Nephron progenitor cell (in vitro differentiated cells): ENCODE data around the gene ACAD9.
"Not testable (repeated sequence)": the region's sequence is repeated elsewhere in the genome, so short reads cannot be mapped to it uniquely, and the experiment has no call there.

Source experiments
- DNase-seq: peaks from one replicate; pipeline ENCODE4 v3.0.0; 2021
- H3K27ac Mint-ChIP-seq: 2 replicates; pipeline ENCODE4 v1.8.0; 2021; ENCODE audit warnings: mild to moderate bottlenecking, moderate library complexity, mixed read lengths
- H3K27me3 Mint-ChIP-seq: 2 replicates; pipeline ENCODE4 v1.8.0; 2021; ENCODE audit warnings: mild to moderate bottlenecking, low read depth, mixed read lengths; ENCODE audit not compliant: poor library complexity
- H3K36me3 Mint-ChIP-seq: 2 replicates; pipeline ENCODE4 v1.8.0; 2021; ENCODE audit warnings: low read depth, mixed read lengths
- H3K4me1 Mint-ChIP-seq: 2 replicates; pipeline ENCODE4 v1.8.0; 2021; ENCODE audit warnings: mixed read lengths
- H3K4me3 Mint-ChIP-seq: 2 replicates; pipeline ENCODE4 v1.8.0; 2021; ENCODE audit warnings: mild to moderate bottlenecking, moderate library complexity, mixed read lengths
- H3K9me3 Mint-ChIP-seq: 2 replicates; pipeline ENCODE4 v1.8.0; 2021; ENCODE audit warnings: mild to moderate bottlenecking, moderate library complexity, mixed read lengths
- TF ChIP-seq, protein P1 (sequence below): fragments of 200-600 bp; sonication (generic); IDR thresholded peaks from 2 replicates; pipeline ENCODE4 v1.5.0; 2021; ENCODE audit warnings: antibody characterized with exemption

The ACAD9 gene

GRCh38 chr3:128874481-128875180, 4.8 kb upstream of the ACAD9 start:
- H3K27ac Mint-ChIP-seq, result peak overlapping the region; percentile 1
- peaks cover 4% of the 10 kb centered on the region for H3K27me3 Mint-ChIP-seq
- no peak overlapping the region for H3K4me3 Mint-ChIP-seq
- H3K4me1 Mint-ChIP-seq, result peaks cover 45% of the 10 kb centered on the region
- no peaks in the 10 kb centered on the region for H3K9me3 Mint-ChIP-seq
- TF ChIP-seq, protein P1, sequence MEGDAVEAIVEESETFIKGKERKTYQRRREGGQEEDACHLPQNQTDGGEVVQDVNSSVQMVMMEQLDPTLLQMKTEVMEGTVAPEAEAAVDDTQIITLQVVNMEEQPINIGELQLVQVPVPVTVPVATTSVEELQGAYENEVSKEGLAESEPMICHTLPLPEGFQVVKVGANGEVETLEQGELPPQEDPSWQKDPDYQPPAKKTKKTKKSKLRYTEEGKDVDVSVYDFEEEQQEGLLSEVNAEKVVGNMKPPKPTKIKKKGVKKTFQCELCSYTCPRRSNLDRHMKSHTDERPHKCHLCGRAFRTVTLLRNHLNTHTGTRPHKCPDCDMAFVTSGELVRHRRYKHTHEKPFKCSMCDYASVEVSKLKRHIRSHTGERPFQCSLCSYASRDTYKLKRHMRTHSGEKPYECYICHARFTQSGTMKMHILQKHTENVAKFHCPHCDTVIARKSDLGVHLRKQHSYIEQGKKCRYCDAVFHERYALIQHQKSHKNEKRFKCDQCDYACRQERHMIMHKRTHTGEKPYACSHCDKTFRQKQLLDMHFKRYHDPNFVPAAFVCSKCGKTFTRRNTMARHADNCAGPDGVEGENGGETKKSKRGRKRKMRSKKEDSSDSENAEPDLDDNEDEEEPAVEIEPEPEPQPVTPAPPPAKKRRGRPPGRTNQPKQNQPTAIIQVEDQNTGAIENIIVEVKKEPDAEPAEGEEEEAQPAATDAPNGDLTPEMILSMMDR, result no peak
- no peaks in the 10 kb centered on the region for H3K36me3 Mint-ChIP-seq
- no peak for DNase-seq

DNA sequence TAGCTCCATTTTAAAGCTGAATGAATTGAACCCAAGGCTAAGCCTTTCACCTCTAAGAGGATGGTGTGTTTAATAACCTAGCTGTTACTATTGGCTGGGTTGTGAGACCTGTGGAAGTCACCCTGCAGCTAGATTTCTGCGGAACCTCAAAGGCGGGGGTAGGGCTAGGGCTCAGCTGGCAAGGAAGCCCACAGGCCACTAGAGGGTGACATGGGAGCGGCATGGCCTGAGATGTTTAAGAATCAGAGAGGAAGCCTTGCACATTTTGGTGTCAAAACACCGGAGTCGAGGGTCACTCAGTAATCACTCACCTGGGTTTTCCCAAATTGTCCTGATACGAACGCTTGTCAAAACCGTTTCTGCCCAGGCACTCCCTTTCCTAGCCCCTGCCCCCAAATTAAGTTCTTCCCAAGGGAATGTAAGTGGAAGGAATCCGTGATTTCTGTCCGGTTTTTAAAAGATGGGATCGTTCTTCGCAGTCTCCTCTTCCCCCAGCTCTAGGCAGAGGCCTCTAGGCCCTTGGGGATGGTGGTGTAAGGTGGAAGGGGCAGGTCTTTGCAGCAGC, 3.8 kb upstream of the ACAD9 start:
- H3K4me3 Mint-ChIP-seq, result no peak overlapping the region
- peaks cover 55% of the 10 kb centered on the region for H3K4me1 Mint-ChIP-seq
- DNase-seq, result peak; percentile 51
- no peaks in the 10 kb centered on the region for H3K9me3 Mint-ChIP-seq
- H3K36me3 Mint-ChIP-seq, result no peaks in the 10 kb centered on the region
- H3K27ac Mint-ChIP-seq, result no peak overlapping the region
- H3K27me3 Mint-ChIP-seq, result peaks cover 4% of the 10 kb centered on the region
- TF ChIP-seq, protein P1, result peak; percentile 53

DNA sequence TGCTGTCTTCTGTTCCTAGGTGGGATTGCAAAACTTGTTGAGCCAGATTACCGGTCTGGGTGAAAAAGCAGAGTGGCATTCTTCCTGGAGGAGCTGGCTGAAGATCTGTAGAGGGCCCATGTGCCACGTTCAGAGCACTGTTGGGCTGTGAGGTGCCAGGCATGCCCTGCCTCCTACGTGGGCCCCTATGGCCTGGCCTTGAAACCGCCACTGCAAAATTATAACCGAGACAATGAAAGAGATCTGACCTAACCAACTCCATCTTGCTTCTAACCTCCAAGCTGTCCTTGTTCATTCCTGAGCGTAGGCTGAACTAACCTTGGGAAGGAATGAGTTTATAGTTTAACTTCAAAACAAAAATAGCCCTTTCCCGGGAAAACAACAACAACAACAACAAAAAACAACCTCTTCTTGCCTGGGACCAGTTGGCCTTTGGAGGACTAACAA, 1.4 kb upstream of the ACAD9 start:
- no peaks in the 10 kb centered on the region for H3K9me3 Mint-ChIP-seq
- no peak for DNase-seq
- H3K27ac Mint-ChIP-seq, result peak overlapping the region; percentile 98
- peak overlapping the region; percentile 93 for H3K4me3 Mint-ChIP-seq
- H3K36me3 Mint-ChIP-seq, result peaks cover 6% of the 10 kb centered on the region
- H3K27me3 Mint-ChIP-seq, result peaks cover 10% of the 10 kb centered on the region
- peaks cover 78% of the 10 kb centered on the region for H3K4me1 Mint-ChIP-seq
- TF ChIP-seq, protein P1, result no peak

- no peak for DNase-seq
- H3K9me3 Mint-ChIP-seq, result no peaks in the 10 kb centered on the region
- TF ChIP-seq, protein P1, result no peak
- H3K27me3 Mint-ChIP-seq, result peaks cover 10% of the 10 kb centered on the region
- peak overlapping the region; percentile 93 for H3K4me3 Mint-ChIP-seq
- peaks cover 74% of the 10 kb centered on the region for H3K4me1 Mint-ChIP-seq
- peak overlapping the region; percentile 98 for H3K27ac Mint-ChIP-seq
- peaks cover 7% of the 10 kb centered on the region for H3K36me3 Mint-ChIP-seq
Measured at GRCh38 chr3:128878556-128879124, 780 bp upstream of the ACAD9 start.

GRCh38 chr3:128879991-128880390, 571 bp downstream of the ACAD9 start:
- Mint-ChIP-seq H3K4me1 (peaks cover 63% of the 10 kb centered on the region), H3K27me3 (peaks cover 5% of the 10 kb centered on the region), H3K36me3 (peaks cover 21% of the 10 kb centered on the region), H3K27ac (peak overlapping the region; percentile 98), H3K4me3 (peak overlapping the region; percentile 93), H3K9me3 (no peaks in the 10 kb centered on the region)
- TF ChIP-seq, protein P1, result no peak
- no peak for DNase-seq

GRCh38 chr3:128880455-128880854, 1.0 kb downstream of the ACAD9 start:
- not testable (repeated sequence) for H3K27me3 Mint-ChIP-seq, DNase-seq, H3K9me3 Mint-ChIP-seq, H3K27ac Mint-ChIP-seq
- Mint-ChIP-seq H3K4me1 (peaks cover 61% of the 10 kb centered on the region), H3K36me3 (peaks cover 24% of the 10 kb centered on the region), H3K4me3 (peak overlapping the region; percentile 93)
